Keratinocyte (primary cell): ENCODE data around the gene BORCS8. TPM values are rescaled to one million over a fixed set of nuclear protein-coding genes. Genes with fewer than 3 reads are reported as not detected.

Experiments
- DNase-seq: peaks from one replicate; pipeline ENCODE4 v3.0.0-alpha.2; 2011; ENCODE audit warnings: low read depth, missing footprints, low spot score
- FAIRE-seq: peaks from 2 replicates; lab custom pipeline; 2011; peaks lifted over from hg19 to GRCh38; lab: Jason Lieb, UNC
- H2AFZ ChIP-seq: 2 replicates; pipeline ENCODE4 v1.6.0; 2012; ENCODE audit warnings: low read length, control low read depth, inconsistent platforms; ENCODE audit not compliant: control insufficient read depth
- H3K27ac ChIP-seq: 2 replicates; pipeline ENCODE4 v1.5.1; 2011; ENCODE audit warnings: low read length; ENCODE audit not compliant: control insufficient read depth, insufficient read depth
- H3K27me3 ChIP-seq: 3 replicates; pipeline ENCODE4 v1.6.0; 2011; ENCODE audit warnings: low read length; ENCODE audit not compliant: control insufficient read depth, insufficient read depth; ENCODE audit errors: extremely low read depth
- H3K36me3 ChIP-seq, 2 experiments: 2 replicates in 1 of 2; 3 replicates in 1 of 2; pipeline ENCODE4 v1.5.1; 2011; ENCODE audit warnings: low read length in 2 of 2, mild to moderate bottlenecking in 1 of 2; ENCODE audit not compliant: control insufficient read depth in 2 of 2, insufficient read depth in 2 of 2; ENCODE audit errors: extremely low read depth in 1 of 2
- H3K4me1 ChIP-seq: 3 replicates; pipeline ENCODE4 v1.5.1; 2011; ENCODE audit warnings: low read length; ENCODE audit not compliant: control insufficient read depth, insufficient read depth; ENCODE audit errors: extremely low read depth
- H3K4me2 ChIP-seq: 3 replicates; pipeline ENCODE4 v1.6.0; 2011; ENCODE audit warnings: low read depth, low read length; ENCODE audit not compliant: control insufficient read depth, insufficient read depth; ENCODE audit errors: extremely low read depth
- H3K4me3 ChIP-seq, 3 experiments: fragments of 200-600 bp in 1 of 3; sonication (generic) in 1 of 3; 2 replicates in 2 of 3; 3 replicates in 1 of 3; pipeline ENCODE4 v1.5.1; 2011 to 2016; ENCODE audit warnings: low read length in 3 of 3, mild to moderate bottlenecking in 3 of 3, control low read depth in 2 of 3, inconsistent platforms in 1 of 3, low read depth in 1 of 3, mixed read lengths in 1 of 3, mixed run types in 1 of 3, moderate library complexity in 1 of 3; ENCODE audit not compliant: control insufficient read depth in 2 of 3, insufficient read depth in 2 of 3; ENCODE audit errors: extremely low read depth in 1 of 3
- H3K79me2 ChIP-seq: 2 replicates; pipeline ENCODE4 v1.6.0; 2012; ENCODE audit warnings: low read length; ENCODE audit not compliant: control insufficient read depth, insufficient read depth
- H3K9ac ChIP-seq: 3 replicates; pipeline ENCODE4 v1.6.0; 2011; ENCODE audit warnings: low read length; ENCODE audit not compliant: control insufficient read depth, insufficient read depth; ENCODE audit errors: extremely low read depth
- H3K9me1 ChIP-seq: 3 replicates; pipeline ENCODE4 v1.6.0; 2011; ENCODE audit warnings: low read length; ENCODE audit not compliant: control insufficient read depth, insufficient read depth; ENCODE audit errors: extremely low read depth
- H3K9me3 ChIP-seq: 2 replicates; pipeline ENCODE4 v1.5.1; 2012; ENCODE audit warnings: low read depth, low read length; ENCODE audit not compliant: control insufficient read depth
- H4K20me1 ChIP-seq: 3 replicates; pipeline ENCODE4 v1.6.0; 2011; ENCODE audit warnings: low read length; ENCODE audit not compliant: control insufficient read depth, insufficient read depth; ENCODE audit errors: extremely low read depth
- EZH2 ChIP-seq: IDR thresholded peaks from one replicate; pipeline ENCODE4 v1.6.1; 2012; ENCODE audit warnings: inconsistent platforms, mild to moderate bottlenecking, low read length, moderate library complexity
- dilution Hi-C: fragments of 300-500 bp; cut with MboI; formaldehyde crosslinking; loops from one replicate; pipeline ENCODE4 v1.7.0; 2020; ENCODE audit warnings: low sequenced_read_pairs; ENCODE audit not compliant: extremely low pct_ligation_motif_present
- polyA minus RNA-seq, 3 experiments: library from RNA; depleted of rRNA, polyadenylated mRNA; stranded (reverse); fragments of >200 nt; gene quantifications; 1 replicate in 1 of 3; 2 replicates in 1 of 3; 3 replicates in 1 of 3; pipeline ENCODE4 v1.2.3, GENCODE V29; 2011
- polyA plus RNA-seq, 5 experiments: library from polyadenylated mRNA; depleted of rRNA in 3 of 5; stranded (reverse) in 3 of 5; stranded (forward) in 1 of 5; unstranded in 1 of 5; fragments of >200 nt; gene quantifications; 1 replicate in 1 of 5; 2 replicates in 3 of 5; 3 replicates in 1 of 5; pipeline versions ENCODE4 v1.2.1 to v1.2.3, GENCODE V29; 2011 to 2012; ENCODE audit warnings: missing spikeins in 2 of 5, low read depth in 1 of 5, low replicate concordance in 1 of 5
- TF ChIP-seq, protein P1 (sequence below), 3 experiments: IDR thresholded peaks in 1 of 3; conservative IDR thresholded peaks in 1 of 3; optimal IDR thresholded peaks in 1 of 3; 2 replicates in 2 of 3; 3 replicates in 1 of 3; pipeline versions ENCODE3 to v1.5.1; 2011; ENCODE audit warnings: low read length in 3 of 3, mild to moderate bottlenecking in 3 of 3, moderate library complexity in 2 of 3, control low read depth in 1 of 3, inconsistent platforms in 1 of 3; ENCODE audit not compliant: insufficient read depth in 2 of 3; ENCODE audit errors: extremely low read depth in 1 of 3

Gene BORCS8
- polyA plus RNA-seq (16.3 to 19.6 TPM (median 18.1 TPM) in 3 replicates), polyA minus RNA-seq (9.0 to 29.3 TPM (median 15.6 TPM) in 3 replicates)
- 1.6 TPM for polyA plus RNA-seq (2011; ENCODE audit: low read depth)
- polyA plus RNA-seq (2011; cell fraction: cytosol; rRNA removed): 13.0 and 24.1 TPM in 2 replicates
- 14.3 and 18.5 TPM in 2 replicates for polyA plus RNA-seq (2011; cell fraction: nucleus; rRNA removed)
- 6.5 and 19.3 TPM in 2 replicates for polyA plus RNA-seq (2012; ENCODE audit: low replicate concordance)
- 10.4 TPM for polyA minus RNA-seq (2011; cell fraction: cytosol; rRNA and poly(A)+ RNA removed)
- 8.2 and 8.5 TPM in 2 replicates for polyA minus RNA-seq (2011; cell fraction: nucleus; rRNA and poly(A)+ RNA removed)

DNA sequence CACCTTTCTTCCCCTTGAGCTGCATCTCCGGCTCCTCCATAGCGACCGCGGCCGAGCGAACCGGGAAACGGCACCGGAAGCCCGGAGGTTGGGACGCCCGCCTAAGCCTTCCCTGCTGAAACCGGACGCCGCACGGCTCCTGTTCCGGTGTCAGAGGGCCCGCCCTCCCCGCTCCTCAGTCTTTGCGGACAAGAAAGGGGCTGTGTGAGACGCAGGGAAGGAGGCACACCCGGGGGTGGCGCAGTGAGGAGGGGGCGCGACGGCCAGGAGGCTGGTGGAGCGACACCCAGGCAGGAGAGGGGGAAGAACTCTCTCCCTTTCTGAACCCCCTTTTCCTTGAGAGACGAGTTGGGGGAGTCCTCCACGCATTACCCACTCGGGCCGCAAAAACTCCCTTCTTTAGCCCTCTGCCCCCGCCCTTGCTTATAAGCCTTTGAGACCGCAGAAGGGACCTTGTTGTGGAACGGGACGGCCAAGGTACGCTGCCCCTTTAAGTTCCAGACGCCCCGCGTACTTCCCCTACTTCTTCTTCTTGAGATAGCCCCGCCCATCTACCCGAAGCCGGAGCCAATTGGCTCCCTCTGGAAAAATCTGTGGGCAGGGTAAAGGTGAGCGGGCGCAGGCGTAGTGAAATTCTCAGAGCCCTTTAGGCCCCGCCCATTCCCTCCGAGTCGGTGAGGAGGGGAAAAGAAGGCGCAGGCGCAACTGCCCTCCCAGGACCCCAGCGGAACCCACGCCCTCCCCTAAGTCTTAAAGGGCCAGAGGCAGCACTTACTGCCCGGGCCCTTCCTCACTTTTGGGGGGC lies at the start of gene BORCS8, which contains the start of gene RFXANK:
Gene BORCS8 (minus strand): TSS at position 75 of the 805 bp plus-strand sequence. CDS start 35 bp downstream, at position 40.
Gene RFXANK (plus strand): TSS at position 181 of the 805 bp plus-strand sequence. CDS start 1,689 bp downstream, outside the sequence.
- no peaks in the 10 kb centered on the region for H3K27me3 ChIP-seq
- peak within 1 kb of the TSS; percentile 94 for H3K4me2 ChIP-seq
- no peaks in the 10 kb centered on the region for H4K20me1 ChIP-seq
- TF ChIP-seq EZH2: no peak
- TF ChIP-seq, protein P1, sequence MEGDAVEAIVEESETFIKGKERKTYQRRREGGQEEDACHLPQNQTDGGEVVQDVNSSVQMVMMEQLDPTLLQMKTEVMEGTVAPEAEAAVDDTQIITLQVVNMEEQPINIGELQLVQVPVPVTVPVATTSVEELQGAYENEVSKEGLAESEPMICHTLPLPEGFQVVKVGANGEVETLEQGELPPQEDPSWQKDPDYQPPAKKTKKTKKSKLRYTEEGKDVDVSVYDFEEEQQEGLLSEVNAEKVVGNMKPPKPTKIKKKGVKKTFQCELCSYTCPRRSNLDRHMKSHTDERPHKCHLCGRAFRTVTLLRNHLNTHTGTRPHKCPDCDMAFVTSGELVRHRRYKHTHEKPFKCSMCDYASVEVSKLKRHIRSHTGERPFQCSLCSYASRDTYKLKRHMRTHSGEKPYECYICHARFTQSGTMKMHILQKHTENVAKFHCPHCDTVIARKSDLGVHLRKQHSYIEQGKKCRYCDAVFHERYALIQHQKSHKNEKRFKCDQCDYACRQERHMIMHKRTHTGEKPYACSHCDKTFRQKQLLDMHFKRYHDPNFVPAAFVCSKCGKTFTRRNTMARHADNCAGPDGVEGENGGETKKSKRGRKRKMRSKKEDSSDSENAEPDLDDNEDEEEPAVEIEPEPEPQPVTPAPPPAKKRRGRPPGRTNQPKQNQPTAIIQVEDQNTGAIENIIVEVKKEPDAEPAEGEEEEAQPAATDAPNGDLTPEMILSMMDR (optimal IDR thresholded peaks at IDR 0.05 in 1 of 3, IDR thresholded peaks at IDR 0.05 in 1 of 3, conservative IDR thresholded peaks at IDR 0.05 in 1 of 3; ENCODE audit: extremely low read depth in 1 of 3, insufficient read depth in 2 of 3, low read length in 3 of 3): no peak
- H3K79me2 ChIP-seq: peaks cover 51% of the 10 kb centered on the region
- dilution Hi-C loops: no loop called here
- H2AFZ ChIP-seq: peak within 1 kb of the TSS; percentile 100
- DNase-seq (peak; percentile 91), FAIRE-seq (peak; percentile 88)
- H3K9me1 ChIP-seq: no peaks in the 10 kb centered on the region
- H3K4me3 ChIP-seq: peak within 1 kb of the TSS; percentile 97 to 99 (median 99)
- peak within 1 kb of the TSS; percentile 99 for H3K27ac ChIP-seq
- no peaks in the 10 kb centered on the region for H3K9me3 ChIP-seq
- H3K9ac ChIP-seq: peak within 1 kb of the TSS; percentile 100
- H3K4me1 ChIP-seq: peaks cover 14% of the 10 kb centered on the region
- H3K36me3 ChIP-seq: peaks cover 6 to 19% of the 10 kb centered on the region in 2 experiments

DNA sequence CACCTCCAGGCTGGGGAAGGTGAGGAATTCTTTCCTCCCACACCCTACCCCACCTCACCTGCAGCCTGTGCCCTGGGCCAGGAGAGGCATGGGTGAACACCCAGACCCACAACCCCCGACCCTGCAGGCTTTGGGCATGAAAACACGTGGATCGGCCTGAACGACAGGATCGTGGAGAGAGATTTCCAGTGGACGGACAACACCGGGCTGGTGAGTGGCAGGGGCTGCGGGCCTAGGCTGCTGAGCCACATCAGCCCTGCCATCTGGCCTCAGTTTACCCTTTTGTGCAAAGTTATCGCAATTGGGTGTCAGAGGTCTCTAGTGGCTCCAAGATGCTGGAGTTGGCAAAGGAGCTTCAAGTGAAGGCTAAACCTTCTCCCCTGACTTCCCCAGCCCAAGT lies 48.5 kb upstream of the BORCS8 start:
- no peak for FAIRE-seq
- no peaks in the 10 kb centered on the region for H3K79me2 ChIP-seq
- H2AFZ ChIP-seq: no peak overlapping the region
- dilution Hi-C loops: no loop called here
- DNase-seq: no peak
- H3K36me3 ChIP-seq: no peaks in the 10 kb centered on the region
- H3K4me3 ChIP-seq: no peak overlapping the region
- H3K9ac ChIP-seq: no peak overlapping the region
- H3K4me1 ChIP-seq: no peaks in the 10 kb centered on the region
- no peak overlapping the region for H3K27ac ChIP-seq
- H3K9me3 ChIP-seq: no peaks in the 10 kb centered on the region
- TF ChIP-seq, protein P1 (optimal IDR thresholded peaks at IDR 0.05 in 1 of 3, IDR thresholded peaks at IDR 0.05 in 1 of 3, conservative IDR thresholded peaks at IDR 0.05 in 1 of 3; ENCODE audit: extremely low read depth in 1 of 3, insufficient read depth in 2 of 3, low read length in 3 of 3): no peak
- no peak for TF ChIP-seq EZH2
- H4K20me1 ChIP-seq: no peaks in the 10 kb centered on the region
- no peaks in the 10 kb centered on the region for H3K9me1 ChIP-seq
- H3K27me3 ChIP-seq: peaks cover 6% of the 10 kb centered on the region
- no peak overlapping the region for H3K4me2 ChIP-seq
